PC-3 (cell line): ENCODE data around the gene AIFM2.

Experiments
- CTCF ChIP-seq: fragments of 300-600 bp; sonication (generic); conservative IDR thresholded peaks from 2 replicates; pipeline ENCODE4 v1.5.1; 2017; ENCODE audit warnings: antibody characterized with exemption, low read depth, mild to moderate bottlenecking, low read length
- EZH2 ChIP-seq: fragments of 300-600 bp; sonication (generic); IDR thresholded peaks from one replicate; pipeline ENCODE4 v1.6.1; 2017; ENCODE audit warnings: antibody characterized with exemption, mild to moderate bottlenecking, low read length; ENCODE audit not compliant: unreplicated experiment

- no peak for TF ChIP-seq CTCF
- TF ChIP-seq EZH2 = no peak
These were observed 11.9 kb upstream of the AIFM2 start for GRCh38 chr10:70144372-70145110.
